GM12872 (cell line): ENCODE data around the gene SNX24.

ENCODE experiments used
- CTCF ChIP-seq: IDR thresholded peaks from 3 replicates; pipeline ENCODE4 v1.5.1; 2011; ENCODE audit warnings: low read depth, mild to moderate bottlenecking, low read length, moderate library complexity; ENCODE audit not compliant: insufficient read depth

Gene SNX24

DNA sequence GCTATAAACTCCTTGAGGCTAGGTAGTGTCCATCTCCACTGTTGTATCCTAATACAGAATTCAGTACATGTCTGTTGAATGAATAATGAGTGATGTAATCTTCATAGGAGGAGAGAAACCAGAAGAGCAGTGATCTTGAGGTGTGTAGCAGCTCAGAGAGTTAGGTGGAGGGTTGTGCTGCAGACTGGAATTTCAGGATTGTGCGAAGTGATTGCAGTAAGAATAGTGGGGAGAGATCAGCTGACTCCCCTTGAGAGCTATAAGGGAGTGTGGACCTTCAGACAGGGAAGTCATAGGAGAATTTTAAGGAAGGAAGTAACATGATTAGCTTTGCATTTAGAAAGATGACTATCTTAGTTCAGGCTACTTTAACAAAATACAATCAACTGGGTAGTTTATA lies 4.4 kb downstream of the SNX24 start:
- TF ChIP-seq CTCF: no peak

DNA sequence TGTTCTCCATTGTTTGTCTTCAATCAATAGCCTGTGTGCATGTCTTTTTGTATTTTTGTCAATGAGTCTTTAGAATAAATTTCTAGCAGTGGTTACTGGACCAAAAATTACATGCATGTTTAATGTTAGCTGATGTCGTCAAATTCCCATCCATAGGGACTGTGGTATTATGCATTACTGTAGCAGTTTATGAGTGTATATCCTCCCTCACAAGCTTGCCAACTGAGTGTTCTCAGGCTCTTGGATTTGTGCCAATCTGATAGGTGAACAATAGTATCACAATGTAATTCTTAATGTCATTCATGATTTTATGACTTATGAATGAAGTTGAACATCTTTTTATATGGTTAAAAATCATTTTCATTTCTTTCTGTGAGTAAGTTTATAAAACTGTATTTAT lies 13.0 kb downstream of the SNX24 start:
- no peak for TF ChIP-seq CTCF

DNA sequence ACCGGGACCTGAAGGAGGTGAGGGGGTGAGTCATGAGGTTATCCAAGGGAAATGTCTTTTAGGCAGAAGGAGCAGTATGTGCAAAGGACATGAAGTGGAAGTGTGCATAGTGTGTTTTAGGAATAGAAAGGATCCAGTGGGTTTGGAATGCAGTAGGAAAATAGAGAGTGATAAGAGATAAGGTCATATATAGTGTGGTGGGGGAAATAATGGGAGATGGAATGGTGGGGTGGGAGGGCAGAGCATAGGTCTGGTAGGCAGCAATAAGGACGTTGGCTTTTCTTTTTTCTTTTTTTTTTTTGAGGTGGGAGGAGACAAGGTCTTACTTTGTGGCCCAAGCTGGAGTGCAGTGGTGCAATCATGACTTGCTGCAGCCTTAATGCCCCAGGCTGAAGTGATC lies 17.8 kb downstream of the SNX24 start:
- no peak for TF ChIP-seq CTCF

- no peak for TF ChIP-seq CTCF
These were observed 18.3 kb downstream of the SNX24 start for GRCh38 chr5:122863721-122864120.

DNA sequence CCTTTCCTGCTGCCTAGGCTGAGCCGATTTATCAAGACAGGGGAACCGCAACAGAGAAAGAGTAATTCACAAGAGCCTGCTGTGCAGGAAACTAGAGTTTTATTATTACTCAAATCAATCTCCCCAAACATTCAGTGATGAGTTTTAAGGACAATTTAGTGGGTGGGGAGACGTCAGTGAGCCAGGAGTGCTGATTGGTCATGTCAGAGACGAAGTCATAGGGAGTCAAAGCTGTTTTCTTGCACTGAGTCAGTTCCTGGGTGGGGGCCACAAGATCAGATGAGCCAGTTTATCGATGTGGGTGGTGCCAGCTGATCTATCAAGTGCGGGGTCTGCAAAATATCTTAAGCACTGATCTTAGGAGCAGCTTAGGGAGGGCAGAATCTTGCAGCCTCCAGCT lies 19.0 kb downstream of the SNX24 start:
- TF ChIP-seq CTCF: no peak

- no peak for TF ChIP-seq CTCF
These were observed 19.4 kb downstream of the SNX24 start for GRCh38 chr5:122864842-122865241.

GRCh38 chr5:122870219-122870856 lies 24.9 kb downstream of the SNX24 start:
- no peak for TF ChIP-seq CTCF
